CD14-positive monocyte (primary cell): ENCODE data around the gene ESPNL. TPM values are rescaled to one million over a fixed set of nuclear protein-coding genes. Genes with fewer than 3 reads are reported as not detected.

Source experiments
- DNase-seq, 3 donors: peaks; one replicate each; pipeline ENCODE4 v3.0.0-alpha.2; 2011 to 2022
- H2AFZ ChIP-seq: 2 replicates; pipeline ENCODE4 v1.6.0; 2012; ENCODE audit warnings: mild to moderate bottlenecking, low read depth, low read length, inconsistent platforms; ENCODE audit not compliant: insufficient read depth, poor library complexity, severe bottlenecking
- H3K27ac ChIP-seq, 2 donors: 1 replicate in 1 of 2; 2 replicates in 1 of 2; pipeline ENCODE4 v1.5.1; 2012 to 2013; ENCODE audit warnings: low read length in 2 of 2, control low read depth in 1 of 2, inconsistent platforms in 1 of 2, low read depth in 1 of 2, mild to moderate bottlenecking in 1 of 2
- H3K27me3 ChIP-seq, 2 donors: one replicate each; pipeline versions ENCODE4 v1.6.0 to v1.6.1; 2011 to 2013; ENCODE audit warnings: low read length in 2 of 2; ENCODE audit not compliant: control insufficient read depth in 2 of 2, insufficient read depth in 2 of 2
- H3K36me3 ChIP-seq, 2 donors: replicated peaks in 1 of 2; 1 replicate in 1 of 2; 2 replicates in 1 of 2; pipeline versions ENCODE4 v1.5.1 to v1.6.1; 2012 to 2013; ENCODE audit warnings: low read length in 2 of 2, control low read depth in 1 of 2, inconsistent platforms in 1 of 2, mild to moderate bottlenecking in 1 of 2; ENCODE audit not compliant: insufficient read depth in 2 of 2, control insufficient read depth in 1 of 2
- H3K4me1 ChIP-seq, 2 donors: 1 replicate in 1 of 2; 2 replicates in 1 of 2; pipeline versions ENCODE4 v1.5.1 to v1.6.1; 2012 to 2013; ENCODE audit warnings: low read length in 2 of 2, control low read depth in 1 of 2, inconsistent platforms in 1 of 2, mild to moderate bottlenecking in 1 of 2, moderate library complexity in 1 of 2; ENCODE audit not compliant: insufficient read depth in 2 of 2, control insufficient read depth in 1 of 2
- H3K4me2 ChIP-seq: replicated peaks from 2 replicates; pipeline ENCODE3; 2012; ENCODE audit warnings: low read length, moderate library complexity, mild to moderate bottlenecking; ENCODE audit not compliant: poor library complexity, severe bottlenecking; ENCODE audit errors: extremely low read depth
- H3K4me3 ChIP-seq, 3 experiments: fragments of 200-600 bp in 1 of 3; sonication (generic) in 1 of 3; replicated peaks in 1 of 3; 1 replicate in 2 of 3; 2 replicates in 1 of 3; pipeline ENCODE4 v1.5.1; 2011 to 2013; ENCODE audit warnings: low read length in 3 of 3, mild to moderate bottlenecking in 3 of 3, control low read depth in 2 of 3, low read depth in 2 of 3, inconsistent platforms in 1 of 3, moderate library complexity in 1 of 3
- H3K79me2 ChIP-seq: 2 replicates; pipeline ENCODE4 v1.6.0; 2012; ENCODE audit warnings: mild to moderate bottlenecking, control low read depth, inconsistent platforms, low read length, moderate library complexity; ENCODE audit not compliant: insufficient read depth
- H3K9ac ChIP-seq: 2 replicates; pipeline ENCODE4 v1.6.0; 2017; ENCODE audit warnings: low read length, mild to moderate bottlenecking; ENCODE audit not compliant: insufficient read depth, poor library complexity, severe bottlenecking
- H3K9me3 ChIP-seq, 2 donors: replicated peaks in 1 of 2; 1 replicate in 1 of 2; 2 replicates in 1 of 2; pipeline versions ENCODE4 v1.5.1 to v1.6.1; 2012 to 2013; ENCODE audit warnings: low read length in 2 of 2, control low read depth in 1 of 2; ENCODE audit not compliant: control insufficient read depth in 1 of 2, insufficient read depth in 1 of 2
- H4K20me1 ChIP-seq: 2 replicates; pipeline ENCODE4 v1.6.0; 2012; ENCODE audit warnings: mild to moderate bottlenecking, low read length, control low read depth, moderate library complexity; ENCODE audit not compliant: insufficient read depth
- H3K27ac Mint-ChIP-seq, 7 donors: one replicate each; pipeline ENCODE4 v1.8.0; 2020; ENCODE audit warnings: mild to moderate bottlenecking in 7 of 7, mixed read lengths in 7 of 7, moderate library complexity in 6 of 7, inconsistent platforms in 2 of 7
- H3K27me3 Mint-ChIP-seq, 3 donors: one replicate each; pipeline ENCODE4 v1.8.0; 2021 to 2022; ENCODE audit warnings: low read depth in 3 of 3, mild to moderate bottlenecking in 3 of 3, mixed read lengths in 3 of 3, moderate library complexity in 3 of 3, inconsistent platforms in 1 of 3
- H3K36me3 Mint-ChIP-seq, 2 donors: one replicate each; pipeline ENCODE4 v1.8.0; 2020; ENCODE audit warnings: mixed read lengths in 2 of 2, inconsistent platforms in 1 of 2, mild to moderate bottlenecking in 1 of 2
- H3K4me1 Mint-ChIP-seq: one replicate; pipeline ENCODE4 v1.8.0; 2020; ENCODE audit warnings: mild to moderate bottlenecking, mixed read lengths
- H3K4me3 Mint-ChIP-seq, 2 donors: one replicate each; pipeline ENCODE4 v1.8.0; 2020; ENCODE audit warnings: mild to moderate bottlenecking in 2 of 2, mixed read lengths in 2 of 2, moderate library complexity in 1 of 2
- H3K9me3 Mint-ChIP-seq, 7 donors: one replicate each; pipeline ENCODE4 v1.8.0; 2020 to 2022; ENCODE audit warnings: mixed read lengths in 7 of 7, mild to moderate bottlenecking in 6 of 7, moderate library complexity in 6 of 7, inconsistent platforms in 2 of 7
- CTCF ChIP-seq: fragments of 200-600 bp; IDR thresholded peaks from one replicate; pipeline ENCODE4 v1.8.0; 2022; ENCODE audit warnings: antibody characterized with exemption, mild to moderate bottlenecking
- WGBS: methylation state at CpG from one replicate; pipeline ENCODE4 v1.1.5; 2013; ENCODE audit warnings: missing lambda C conversion rate; ENCODE audit not compliant: insufficient coverage; 5-methylcytosine and 5-hydroxymethylcytosine counted together
- intact Hi-C, 2 donors: fragments of 100-400 bp; cut with micrococcal nuclease; formaldehyde crosslinking; loops; one replicate each; pipeline versions ENCODE4 v1.15.0 to v1.15.1; 2023
- polyA plus RNA-seq, 3 donors: library from polyadenylated mRNA; depleted of rRNA in 1 of 3; unstranded in 2 of 3; stranded (reverse) in 1 of 3; fragments of 300-500 nt in 2 of 3; fragments of >200 nt in 1 of 3; fragmentation: Illumina TruSeq in 2 of 3; gene quantifications; 1 replicate in 2 of 3; 2 replicates in 1 of 3; pipeline ENCODE4 v1.2.3, GENCODE V29; 2012 to 2021

ESPNL gene
- polyA plus RNA-seq, 3 donors = not detected

GRCh38 chr2:238161291-238162051 is 61.3 kb downstream of the ESPNL start:
- H3K9me3 ChIP-seq = peaks cover 0 to 7% of the 10 kb centered on the region in 2 donors
- DNase-seq = no peak
- no peaks in the 10 kb centered on the region for H3K79me2 ChIP-seq
- Mint-ChIP-seq H3K4me3 (no peak overlapping the region), H3K9me3 (peaks cover 0 to 14% (median 0%) of the 10 kb centered on the region in 7 donors), H3K36me3 (peaks cover 0 to 4% of the 10 kb centered on the region in 2 donors), H3K4me1 (peaks cover 15% of the 10 kb centered on the region), H3K27me3 (peaks cover 53 to 79% (median 64%) of the 10 kb centered on the region in 3 donors), H3K27ac (no peak overlapping the region)
- no peaks in the 10 kb centered on the region for H4K20me1 ChIP-seq
- H3K4me3 ChIP-seq = no peak overlapping the region
- H3K27me3 ChIP-seq = peaks cover 7 to 61% of the 10 kb centered on the region in 2 donors
- H3K27ac ChIP-seq = no peak overlapping the region
- no peak overlapping the region for H3K4me2 ChIP-seq
- H3K4me1 ChIP-seq = peaks cover 7 to 8% of the 10 kb centered on the region in 2 donors
- 93% methylated on average over 14 of the region's 21 CpGs for WGBS
- no peak overlapping the region for H2AFZ ChIP-seq
- TF ChIP-seq CTCF = no peak
- intact Hi-C loops = no loop called here
- no peak overlapping the region for H3K9ac ChIP-seq
- no peaks in the 10 kb centered on the region for H3K36me3 ChIP-seq

DNA sequence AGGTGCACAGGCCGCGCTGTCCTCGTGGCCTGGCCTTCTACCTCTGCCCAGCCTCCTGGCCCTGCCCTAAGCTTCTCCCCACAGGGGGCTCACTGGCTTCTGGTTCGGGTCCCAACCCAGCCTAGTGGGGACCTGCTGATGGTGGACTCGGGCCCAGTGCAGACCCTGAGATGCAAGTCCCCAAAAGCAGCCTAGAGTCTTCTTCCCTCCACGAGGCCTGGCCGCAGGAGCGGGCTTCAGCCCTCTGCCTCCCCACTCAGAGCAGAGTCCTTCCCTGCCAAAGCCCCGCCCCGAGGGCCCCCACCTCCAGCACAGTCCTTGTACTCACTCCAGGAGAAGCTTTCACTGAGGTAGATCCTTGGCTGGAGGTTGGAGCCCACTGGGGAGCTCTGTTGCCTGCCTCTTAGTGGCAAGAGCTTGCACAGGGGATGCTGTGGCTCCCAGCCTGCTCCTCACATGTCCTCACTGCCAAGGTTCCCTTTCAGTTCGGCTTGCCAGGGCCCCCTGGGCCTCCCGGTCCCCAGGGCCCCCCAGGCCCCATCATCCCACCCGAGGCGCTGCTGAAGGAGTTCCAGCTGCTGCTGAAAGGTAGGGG is 62.2 kb downstream of the ESPNL start:
- peaks cover 50 to 73% (median 64%) of the 10 kb centered on the region in 3 donors for H3K27me3 Mint-ChIP-seq
- Histone ChIP-seq H3K27me3 (peaks cover 7 to 59% of the 10 kb centered on the region in 2 donors), H3K79me2 (no peaks in the 10 kb centered on the region), H3K27ac (no peak overlapping the region), H3K36me3 (peaks cover 0 to under 1% of the 10 kb centered on the region in 2 donors), H3K9ac (no peak overlapping the region), H4K20me1 (no peaks in the 10 kb centered on the region), H2AFZ (no peak overlapping the region), H3K9me3 (peaks cover 0 to 7% of the 10 kb centered on the region in 2 donors), H3K4me3 (no peak overlapping the region), H3K4me2 (no peak overlapping the region), H3K4me1 (peaks cover 7 to 8% of the 10 kb centered on the region in 2 donors)
- intact Hi-C loops = no loop called here
- no peak for DNase-seq
- peaks cover 15% of the 10 kb centered on the region for H3K4me1 Mint-ChIP-seq
- peak overlapping the region in 1 of 2 donors; percentile 30 for H3K4me3 Mint-ChIP-seq
- no peak for TF ChIP-seq CTCF
- H3K9me3 Mint-ChIP-seq = peaks cover 0 to 14% (median 0%) of the 10 kb centered on the region in 7 donors
- H3K36me3 Mint-ChIP-seq = peaks cover 5 to 6% of the 10 kb centered on the region in 2 donors
- no peak overlapping the region for H3K27ac Mint-ChIP-seq
- WGBS = 93% methylated on average over 14 of the region's 14 CpGs
